Fibroblast of skin of scalp (primary cell): ENCODE measurements around the gene DLG4. TPM values are rescaled to one million over a fixed set of nuclear protein-coding genes. Genes with fewer than 3 reads are reported as not detected.

Experiments used
- DNase-seq: peaks from one replicate; pipeline ENCODE4 v3.0.0-alpha.2; 2013
- polyA plus RNA-seq, 2 experiments: library from polyadenylated mRNA; unstranded; fragments of 120-200 nt; gene quantifications; one replicate each; pipeline ENCODE4 v1.2.1, GENCODE V29; 2013; ENCODE audit not compliant: insufficient read length in 2 of 2

DLG4 gene
- polyA plus RNA-seq (2013, experiment 1 of 2; ENCODE audit: insufficient read length), result 33.4 TPM
- 30.6 TPM for polyA plus RNA-seq (2013, experiment 2 of 2; ENCODE audit: insufficient read length)

- DNase-seq, result peak; percentile 86
Observed at GRCh38 chr17:7219812-7220592, at the start of gene DLG4, which contains the start of gene ACADVL. Gene DLG4 (minus strand): TSS chr17:7219836. Gene ACADVL (plus strand): TSS chr17:7219938. CDS start chr17:7219985, 47 bp downstream.

- DNase-seq, result no peak
Observed at GRCh38 chr17:7266784-7267183, 47.1 kb upstream of the DLG4 start.

GRCh38 chr17:7263801-7264078 lies 44.1 kb upstream of the DLG4 start:
- no peak for DNase-seq

GRCh38 chr17:7262935-7263800 lies 43.5 kb upstream of the DLG4 start:
- DNase-seq, result no peak

- no peak for DNase-seq
Observed at GRCh38 chr17:7262192-7262934, 42.7 kb upstream of the DLG4 start, which contains the start of gene CLDN7. Gene CLDN7 (minus strand): TSS chr17:7262478. CDS start chr17:7262043, 435 bp downstream.

GRCh38 chr17:7261379-7262191 lies 41.9 kb upstream of the DLG4 start:
- DNase-seq, result no peak

- DNase-seq, result no peak
Observed at GRCh38 chr17:7260651-7261378, 41.2 kb upstream of the DLG4 start.

- no peak for DNase-seq
Observed at GRCh38 chr17:7260151-7260550, 40.5 kb upstream of the DLG4 start.

- DNase-seq, result no peak
Observed at GRCh38 chr17:7259555-7259889, 39.9 kb upstream of the DLG4 start.

- no peak for DNase-seq
Observed at GRCh38 chr17:7258731-7259554, 39.3 kb upstream of the DLG4 start.

GRCh38 chr17:7256766-7257456 lies 37.3 kb upstream of the DLG4 start:
- DNase-seq, result no peak

- DNase-seq, result no peak
Observed at GRCh38 chr17:7254511-7254910, 34.9 kb upstream of the DLG4 start.

- DNase-seq, result no peak
Observed at GRCh38 chr17:7253082-7253481, 33.4 kb upstream of the DLG4 start.

GRCh38 chr17:7252176-7253043 lies 32.8 kb upstream of the DLG4 start, which contains the start of gene ELP5:
Gene ELP5 (plus strand): TSS chr17:7252215. CDS start chr17:7252551, 336 bp downstream.
- DNase-seq, result peak; percentile 97

GRCh38 chr17:7251661-7252175 lies 32.1 kb upstream of the DLG4 start, which contains the start of gene CTDNEP1:
Gene CTDNEP1 (minus strand): TSS chr17:7251734. CDS start chr17:7251296, 438 bp downstream.
- peak; percentile 100 for DNase-seq

GRCh38 chr17:7250695-7251627 lies 31.3 kb upstream of the DLG4 start:
- no peak for DNase-seq

- peak; percentile 22 for DNase-seq
Observed at GRCh38 chr17:7249830-7250229, 30.2 kb upstream of the DLG4 start.
